Liver (tissue), 3 donors: ENCODE measurements around the gene ACE2.

ENCODE experiments used
- GABPA ChIP-seq, 2 donors: IDR thresholded peaks in 1 of 2; conservative IDR thresholded peaks in 1 of 2; 2 replicates each; pipeline ENCODE4 v1.6.1; 2016; ENCODE audit warnings: antibody characterized with exemption in 2 of 2, mild to moderate bottlenecking in 1 of 2, moderate library complexity in 1 of 2
- RXRA ChIP-seq, 2 donors: IDR thresholded peaks; 2 replicates each; pipeline ENCODE4 v1.6.1; 2017 to 2018; ENCODE audit warnings: antibody characterized with exemption in 2 of 2, mild to moderate bottlenecking in 1 of 2
- YY1 ChIP-seq: IDR thresholded peaks from 2 replicates; pipeline ENCODE4 v1.6.1; 2016; ENCODE audit warnings: antibody characterized with exemption, mild to moderate bottlenecking
- TF ChIP-seq, protein P1 (sequence below): fragments of 150-350 bp; IDR thresholded peaks from 2 replicates; pipeline ENCODE4 v1.5.1; 2017; ENCODE audit warnings: improper control_type of control experiment, low read depth, low read length; ENCODE audit not compliant: missing input control
- TF ChIP-seq, protein P2 (sequence below): IDR thresholded peaks from 2 replicates; pipeline ENCODE4 v1.6.1; 2016; ENCODE audit warnings: antibody characterized with exemption
- donor health status: healthy.
- donor health status: healthy.

DNA sequence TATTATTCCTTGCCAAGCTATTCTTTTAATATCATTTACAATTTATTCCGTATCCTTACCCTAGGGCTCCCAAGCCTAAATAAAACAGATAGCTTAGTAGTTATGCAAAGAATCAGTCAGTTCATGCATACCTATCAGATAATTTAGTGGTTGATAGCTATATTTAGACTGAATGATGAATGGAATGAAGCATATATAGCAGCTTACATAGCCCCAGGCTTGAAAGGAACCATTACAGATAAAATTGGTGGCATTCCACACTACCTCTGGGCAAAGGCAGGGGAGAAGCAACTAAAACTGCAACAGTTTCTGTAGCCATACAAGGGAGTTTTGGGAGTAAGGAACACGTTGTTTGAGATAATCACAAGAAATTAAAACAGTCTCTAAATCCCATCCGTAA is 2.7 kb downstream of the ACE2 start:
- TF ChIP-seq, protein P1, sequence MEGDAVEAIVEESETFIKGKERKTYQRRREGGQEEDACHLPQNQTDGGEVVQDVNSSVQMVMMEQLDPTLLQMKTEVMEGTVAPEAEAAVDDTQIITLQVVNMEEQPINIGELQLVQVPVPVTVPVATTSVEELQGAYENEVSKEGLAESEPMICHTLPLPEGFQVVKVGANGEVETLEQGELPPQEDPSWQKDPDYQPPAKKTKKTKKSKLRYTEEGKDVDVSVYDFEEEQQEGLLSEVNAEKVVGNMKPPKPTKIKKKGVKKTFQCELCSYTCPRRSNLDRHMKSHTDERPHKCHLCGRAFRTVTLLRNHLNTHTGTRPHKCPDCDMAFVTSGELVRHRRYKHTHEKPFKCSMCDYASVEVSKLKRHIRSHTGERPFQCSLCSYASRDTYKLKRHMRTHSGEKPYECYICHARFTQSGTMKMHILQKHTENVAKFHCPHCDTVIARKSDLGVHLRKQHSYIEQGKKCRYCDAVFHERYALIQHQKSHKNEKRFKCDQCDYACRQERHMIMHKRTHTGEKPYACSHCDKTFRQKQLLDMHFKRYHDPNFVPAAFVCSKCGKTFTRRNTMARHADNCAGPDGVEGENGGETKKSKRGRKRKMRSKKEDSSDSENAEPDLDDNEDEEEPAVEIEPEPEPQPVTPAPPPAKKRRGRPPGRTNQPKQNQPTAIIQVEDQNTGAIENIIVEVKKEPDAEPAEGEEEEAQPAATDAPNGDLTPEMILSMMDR: no peak
- TF ChIP-seq YY1: no peak
- TF ChIP-seq GABPA (IDR thresholded peaks at IDR 0.05 in 1 of 2, conservative IDR thresholded peaks at IDR 0.05 in 1 of 2): no peak
- TF ChIP-seq RXRA (IDR thresholded peaks at IDR 0.05): no peak
- TF ChIP-seq, protein P2, sequence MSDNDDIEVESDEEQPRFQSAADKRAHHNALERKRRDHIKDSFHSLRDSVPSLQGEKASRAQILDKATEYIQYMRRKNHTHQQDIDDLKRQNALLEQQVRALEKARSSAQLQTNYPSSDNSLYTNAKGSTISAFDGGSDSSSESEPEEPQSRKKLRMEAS: no peak
